ENCODE results near the gene OGFR. TPM values are rescaled to one million over a fixed set of nuclear protein-coding genes. Genes with fewer than 3 reads are reported as not detected.

OGFR gene
- total RNA-seq, 2 donors from 2014 or later = 60.2 to 76.9 TPM

GRCh38 chr20:62831361-62831788, 26.7 kb downstream of the OGFR start:
- peak; percentile 70 for DNase-seq (ENCODE audit: low spot score)

GRCh38 chr20:62831854-62832211, 27.2 kb downstream of the OGFR start:
- no peak for DNase-seq (ENCODE audit: low spot score)
- peak overlapping the region; percentile 11 to 41 for H3K27ac ChIP-seq
- H3K27me3 ChIP-seq (replicated peaks; ENCODE audit: insufficient read depth) = no peaks in the 10 kb centered on the region
- H3K9me3 ChIP-seq = no peaks in the 10 kb centered on the region
- intact Hi-C loops (cut with DNase I) = no loop called here
- WGBS = 71% methylated on average over 10 of the region's 10 CpGs
- no peak for TF ChIP-seq POLR2A (IDR thresholded peaks at IDR 0.05)
- no peak for TF ChIP-seq POLR2AphosphoS5 (IDR thresholded peaks at IDR 0.05)
- TF ChIP-seq CTCF (IDR thresholded peaks at IDR 0.05) = no peak
- no peak overlapping the region for H3K4me3 ChIP-seq
- H3K4me1 ChIP-seq (replicated peaks) = peaks cover 7% of the 10 kb centered on the region
- no peaks in the 10 kb centered on the region for H3K36me3 ChIP-seq

More at GRCh38 chr20:62831361-62831788, 26.7 kb downstream of the OGFR start:
- no peaks in the 10 kb centered on the region for H3K9me3 ChIP-seq
- intact Hi-C loops (cut with DNase I) = no loop called here
- H3K36me3 ChIP-seq = no peaks in the 10 kb centered on the region
- H3K4me1 ChIP-seq (replicated peaks) = peaks cover 7% of the 10 kb centered on the region
- TF ChIP-seq CTCF (IDR thresholded peaks at IDR 0.05) = no peak
- TF ChIP-seq POLR2AphosphoS5 (IDR thresholded peaks at IDR 0.05) = peak; percentile 50
- H3K27ac ChIP-seq = peak overlapping the region in 1 of 2 donors; percentile 41
- no peaks in the 10 kb centered on the region for H3K27me3 ChIP-seq (replicated peaks; ENCODE audit: insufficient read depth)
- WGBS = 44% methylated on average over 9 of the region's 10 CpGs
- H3K4me3 ChIP-seq = no peak overlapping the region

GRCh38 chr20:62832212-62832922, 27.7 kb downstream of the OGFR start:
- no peaks in the 10 kb centered on the region for H3K36me3 ChIP-seq
- H3K27me3 ChIP-seq (replicated peaks; ENCODE audit: insufficient read depth) = no peaks in the 10 kb centered on the region
- intact Hi-C loops (cut with DNase I) = no loop called here
- H3K4me1 ChIP-seq (replicated peaks) = peaks cover 7% of the 10 kb centered on the region
- H3K4me3 ChIP-seq = no peak overlapping the region
- no peaks in the 10 kb centered on the region for H3K9me3 ChIP-seq
- no peak for TF ChIP-seq POLR2AphosphoS5 (IDR thresholded peaks at IDR 0.05)
- no peak for TF ChIP-seq CTCF (IDR thresholded peaks at IDR 0.05)
- TF ChIP-seq POLR2A (IDR thresholded peaks at IDR 0.05) = no peak
- DNase-seq (ENCODE audit: low spot score) = no peak
- peak overlapping the region; percentile 11 to 41 for H3K27ac ChIP-seq
- 28% methylated on average over 22 of the region's 22 CpGs for WGBS

GRCh38 chr20:62832951-62833391, 28.3 kb downstream of the OGFR start:
- TF ChIP-seq POLR2A (IDR thresholded peaks at IDR 0.05) (no peak), CTCF (IDR thresholded peaks at IDR 0.05) (no peak), POLR2AphosphoS5 (IDR thresholded peaks at IDR 0.05) (no peak)
- intact Hi-C loops (cut with DNase I) = no loop called here
- Histone ChIP-seq H3K27ac (no peak overlapping the region), H3K27me3 (replicated peaks; ENCODE audit: insufficient read depth) (no peaks in the 10 kb centered on the region), H3K4me3 (no peak overlapping the region), H3K9me3 (no peaks in the 10 kb centered on the region), H3K36me3 (no peaks in the 10 kb centered on the region), H3K4me1 (replicated peaks) (peaks cover 7% of the 10 kb centered on the region)
- 70% methylated on average over 14 of the region's 14 CpGs for WGBS
- DNase-seq (ENCODE audit: low spot score) = no peak

Data from prostate gland (tissue), 2 donors.